Activated CD4-positive, alpha-beta T cell treated with anti-CD3 and anti-CD28 coated beads, Interleukin-2, amount 50 U/mL, for 4 hours (primary cell): ENCODE results near the gene SYT6.
"Not testable (repeated sequence)": the region's sequence is repeated elsewhere in the genome, so short reads cannot be mapped to it uniquely, and the experiment has no call there.

Experiments
- DNase-seq, 2 experiments: peaks; one replicate each; pipeline ENCODE4 v3.0.0-alpha.2; 2020

Gene SYT6

DNA sequence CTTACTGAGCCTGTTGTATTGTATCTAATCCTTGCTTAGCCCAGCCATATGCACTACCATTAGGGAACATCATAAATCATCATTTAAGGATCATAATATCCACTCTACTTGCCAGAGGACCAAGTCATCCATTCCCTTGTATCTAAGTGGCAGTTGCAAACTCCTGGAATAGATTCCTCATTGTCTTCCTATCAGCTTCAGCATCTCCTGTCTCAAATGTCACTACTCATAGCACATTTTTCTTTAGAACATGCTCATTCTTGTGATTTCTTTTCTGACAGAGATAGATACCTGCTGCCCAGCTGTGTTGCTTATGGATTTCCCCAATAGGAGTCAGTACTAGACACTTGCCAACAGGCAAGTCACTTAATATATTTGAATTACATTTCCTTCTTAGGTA lies 90.1 kb downstream of the SYT6 start:
- DNase-seq: no peak

DNA sequence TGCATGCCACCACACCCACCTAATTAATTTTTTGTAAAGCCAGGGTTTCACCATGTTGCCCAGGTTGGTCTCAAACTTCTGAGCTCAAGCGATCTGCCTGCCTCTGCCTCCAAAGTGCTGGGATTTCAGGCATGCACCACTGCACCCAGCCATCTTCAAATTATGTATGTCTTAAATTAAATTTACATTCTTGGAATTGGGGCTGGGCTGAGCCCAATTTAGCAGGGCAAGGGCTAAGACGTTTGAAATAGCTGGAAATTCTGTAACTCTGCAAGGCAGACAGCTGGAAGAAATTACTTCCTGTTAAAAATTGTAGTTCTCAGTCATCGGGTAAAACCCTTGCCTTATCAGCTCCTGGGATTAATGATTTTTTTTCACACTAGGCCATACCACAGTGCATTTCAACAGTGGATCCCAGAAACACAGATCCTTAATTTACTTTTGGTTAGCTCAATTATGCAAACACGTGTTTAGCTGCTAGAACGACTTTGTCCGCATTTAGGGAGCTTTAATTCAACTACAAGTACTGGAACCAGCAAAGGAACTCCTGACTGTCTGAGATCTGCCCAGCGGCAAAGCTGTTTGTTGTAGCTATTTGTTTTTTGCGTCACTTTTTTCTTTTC lies 91.1 kb downstream of the SYT6 start:
- no peak for DNase-seq

DNA sequence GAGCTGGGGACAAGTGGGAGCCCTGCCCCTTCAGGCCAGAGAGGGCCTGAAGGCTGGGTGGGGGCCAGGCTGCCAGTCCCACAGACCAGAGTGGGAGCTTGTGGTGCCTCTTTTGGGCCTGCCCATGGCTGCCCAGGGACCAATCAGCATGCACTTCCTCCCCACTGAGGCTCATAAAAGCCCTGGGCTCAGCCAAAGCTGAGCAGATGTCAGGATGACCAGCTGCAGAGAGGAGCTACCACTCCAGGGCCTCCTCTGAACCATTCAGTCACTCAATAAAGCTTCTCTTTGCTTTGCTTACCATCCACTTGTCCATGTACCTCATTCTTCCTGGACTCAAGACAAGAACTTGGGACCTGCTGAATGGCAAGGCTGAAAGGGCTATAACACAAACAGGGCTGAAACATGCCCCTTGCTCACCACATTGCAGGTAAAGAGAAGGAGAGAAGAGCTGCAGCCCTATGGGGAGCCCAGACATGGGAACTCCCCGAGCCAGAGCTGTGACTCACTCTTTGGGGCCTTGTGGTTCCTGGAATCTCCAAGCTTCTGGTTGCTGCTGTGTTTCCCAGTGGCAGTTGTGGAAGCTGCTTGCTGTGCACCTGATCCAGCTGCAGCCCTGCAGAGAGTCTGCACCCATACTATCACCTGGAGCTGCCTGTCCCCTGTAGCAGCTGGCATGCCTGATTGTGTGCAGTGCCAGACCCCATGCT lies 92.4 kb downstream of the SYT6 start:
- no peak for DNase-seq

DNA sequence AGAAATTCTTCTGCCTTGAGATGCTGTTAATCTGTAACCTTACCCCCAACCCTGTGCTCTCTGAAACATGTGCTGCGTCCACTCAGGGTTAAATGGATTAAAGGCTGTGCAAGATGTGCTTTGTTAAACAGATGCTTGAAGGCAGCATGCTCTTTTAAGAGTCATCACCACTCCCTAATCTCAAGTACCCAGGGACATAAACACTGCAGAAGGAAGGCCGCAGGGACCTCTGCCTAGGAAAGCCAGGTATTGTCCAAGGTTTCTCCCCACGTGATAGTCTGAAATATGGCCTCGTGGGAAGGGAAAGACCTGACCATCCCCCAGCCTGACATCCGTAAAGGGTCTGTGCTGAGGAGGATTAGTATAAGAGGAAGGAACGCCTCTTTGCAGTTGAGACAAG lies 95.4 kb downstream of the SYT6 start:
- not testable (repeated sequence) for DNase-seq

DNA sequence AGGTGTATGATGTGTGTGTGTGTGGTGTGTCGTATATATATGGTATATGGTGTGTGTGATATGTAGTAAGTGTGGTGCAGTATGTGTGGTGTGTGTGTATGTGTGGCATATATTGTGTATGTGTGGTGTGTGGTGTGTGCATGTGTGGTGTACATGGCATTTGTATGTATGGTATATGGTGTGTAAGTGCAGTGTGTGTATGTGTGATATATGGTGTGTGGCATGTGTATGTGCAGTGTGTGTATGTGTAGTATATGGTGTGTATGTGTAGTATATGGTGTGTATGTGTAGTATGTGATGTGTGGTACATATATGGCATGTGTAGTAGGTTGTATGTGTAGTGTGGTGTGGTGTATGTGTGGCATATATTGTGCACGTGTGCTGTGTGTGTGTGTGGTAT lies 99.5 kb downstream of the SYT6 start:
- no peak for DNase-seq

DNA sequence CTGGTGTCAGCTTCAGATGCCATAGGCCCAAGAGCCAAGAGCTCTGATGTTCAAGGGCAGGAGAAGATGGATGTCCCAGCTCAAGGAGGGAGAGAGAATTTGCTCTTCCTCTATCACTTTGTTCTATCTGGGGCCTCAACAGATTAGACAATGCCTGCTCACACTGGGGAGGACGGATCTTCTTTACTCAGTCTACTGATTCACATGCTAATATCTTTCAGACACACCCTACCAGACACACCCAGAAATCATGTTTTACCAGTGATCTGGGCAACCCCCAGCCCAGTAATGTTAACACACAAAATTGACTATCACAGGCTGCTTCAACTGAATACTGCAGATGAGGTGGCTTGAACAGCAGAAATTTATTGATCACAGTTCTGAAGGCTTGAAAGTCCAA lies 105.4 kb downstream of the SYT6 start:
- no peak for DNase-seq

DNA sequence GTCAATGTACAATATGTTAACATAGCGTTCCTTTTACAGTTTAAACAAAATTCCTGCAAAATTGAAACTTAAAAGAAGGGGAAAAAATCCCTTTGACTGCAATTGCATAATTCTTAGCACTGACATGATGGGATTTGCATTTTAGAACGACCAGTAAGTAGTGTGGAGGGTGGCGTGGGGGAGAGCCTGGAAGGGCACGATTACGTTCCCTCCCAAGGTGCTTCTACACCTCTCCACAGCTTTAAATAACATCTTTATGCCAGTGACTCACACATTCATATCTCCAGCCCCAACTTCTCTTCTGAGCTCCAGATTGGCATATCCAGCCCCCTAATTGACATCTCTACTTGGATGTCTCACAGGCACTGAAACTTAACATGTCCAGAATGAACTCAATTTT lies 110.1 kb downstream of the SYT6 start:
- no peak for DNase-seq

DNA sequence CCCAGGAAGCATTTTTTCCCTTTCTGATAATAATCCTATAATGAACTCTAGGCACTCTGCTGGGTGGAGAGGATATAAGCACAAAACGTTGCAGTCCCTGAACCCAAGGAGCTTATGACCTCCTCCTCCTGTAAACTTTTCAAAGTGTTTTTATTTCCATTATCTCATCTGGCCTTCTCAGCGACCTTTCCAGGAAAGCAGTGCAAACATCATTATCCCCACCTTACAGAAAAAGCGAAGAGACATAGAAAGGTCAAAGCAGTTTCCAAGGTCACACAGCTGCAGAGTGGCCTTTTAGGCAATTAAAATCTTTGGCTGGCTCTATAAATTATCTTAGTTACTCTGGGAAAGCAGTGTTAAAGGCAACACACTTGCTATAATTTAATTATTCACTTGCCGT lies 110.6 kb downstream of the SYT6 start:
- DNase-seq: no peak

DNA sequence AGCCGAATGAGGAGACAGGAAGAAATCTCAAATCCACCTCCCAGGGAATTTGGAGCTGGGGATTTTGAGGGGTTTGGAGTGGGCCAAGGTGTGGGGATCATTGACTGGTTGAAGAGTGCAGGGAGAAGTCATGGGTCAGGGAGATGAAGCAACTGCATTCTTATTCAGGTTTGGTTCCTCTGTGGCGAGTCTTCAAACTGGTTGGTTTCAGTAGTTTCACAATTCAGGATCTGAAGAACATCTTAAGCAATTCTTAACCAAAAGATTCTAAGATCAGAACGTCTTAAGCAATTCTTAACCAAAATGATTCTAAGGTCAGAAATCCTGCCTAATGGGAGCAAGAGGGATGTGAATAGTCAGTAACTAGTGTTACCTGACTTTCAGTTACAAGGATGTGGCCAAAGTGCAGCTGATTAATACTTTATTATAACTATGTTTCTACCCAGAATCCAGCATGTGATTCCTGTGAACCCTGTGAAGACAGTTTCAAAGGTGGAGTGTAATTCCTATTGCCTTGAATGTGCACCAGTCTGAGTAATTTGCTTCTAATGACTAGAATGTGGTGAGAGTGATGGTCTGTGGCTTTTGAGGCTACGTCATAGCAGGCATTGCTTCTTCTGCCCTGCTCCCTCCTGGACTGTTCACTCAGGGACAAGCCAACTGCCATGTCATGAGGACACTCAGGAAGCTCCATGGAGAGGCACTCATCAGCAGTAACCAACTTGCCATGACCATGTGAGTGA lies 113.2 kb downstream of the SYT6 start:
- no peak for DNase-seq
